ENCODE data around the gene PAN3.

GRCh38 chr13:28229522-28230411 lies 91.4 kb downstream of the PAN3 start:
- TF ChIP-seq POLR2A (IDR thresholded peaks at IDR 0.05; ENCODE audit: low read length) = no peak
- no peak for TF ChIP-seq GATA1 (IDR thresholded peaks at IDR 0.05; ENCODE audit: low read depth, low read length)
